ENCODE results near the gene DOCK1. TPM values are rescaled to one million over a fixed set of nuclear protein-coding genes. Genes with fewer than 3 reads are reported as not detected.
"Not testable (repeated sequence)": the region's sequence is repeated elsewhere in the genome, so short reads cannot be mapped to it uniquely, and the experiment has no call there.

DOCK1 gene
- total RNA-seq, 1 donor from 2014 or later: 18.6 TPM

- no peak for DNase-seq
These were observed 1.4 kb upstream of the DOCK1 start for GRCh38 chr10:126903656-126904360.

- DNase-seq: no peak
These were observed 761 bp upstream of the DOCK1 start for GRCh38 chr10:126904516-126904817.

GRCh38 chr10:126905776-126906703, 812 bp downstream of the DOCK1 start:
- no peak for DNase-seq

- DNase-seq: no peak
These were observed 1.6 kb downstream of the DOCK1 start for GRCh38 chr10:126906704-126907422.

- DNase-seq: no peak
These were observed 2.3 kb downstream of the DOCK1 start for GRCh38 chr10:126907423-126907970.

GRCh38 chr10:126908225-126908624, 3.0 kb downstream of the DOCK1 start:
- no peak for DNase-seq

GRCh38 chr10:126908729-126909128, 3.5 kb downstream of the DOCK1 start:
- no peak for DNase-seq

- DNase-seq: no peak
These were observed 3.9 kb downstream of the DOCK1 start for GRCh38 chr10:126909147-126909546.

- DNase-seq: no peak
These were observed 5.0 kb downstream of the DOCK1 start for GRCh38 chr10:126910196-126910595.

GRCh38 chr10:126910798-126911197, 5.6 kb downstream of the DOCK1 start:
- DNase-seq: no peak

GRCh38 chr10:126911301-126911700, 6.1 kb downstream of the DOCK1 start:
- no peak for DNase-seq

GRCh38 chr10:126913316-126913715, 8.1 kb downstream of the DOCK1 start:
- no peak for DNase-seq

GRCh38 chr10:126914561-126914960, 9.3 kb downstream of the DOCK1 start:
- DNase-seq: no peak

GRCh38 chr10:126916952-126917351, 11.7 kb downstream of the DOCK1 start:
- DNase-seq: not testable (repeated sequence)

GRCh38 chr10:126917375-126917774, 12.1 kb downstream of the DOCK1 start:
- no peak for DNase-seq

GRCh38 chr10:126917975-126918908, 13.0 kb downstream of the DOCK1 start:
- no peak for DNase-seq

GRCh38 chr10:126919426-126919825, 14.2 kb downstream of the DOCK1 start:
- no peak for DNase-seq

GRCh38 chr10:126921162-126921561, 15.9 kb downstream of the DOCK1 start:
- DNase-seq: no peak

GRCh38 chr10:126921974-126922525, 16.8 kb downstream of the DOCK1 start:
- no peak for DNase-seq

- DNase-seq: no peak
These were observed 19.1 kb downstream of the DOCK1 start for GRCh38 chr10:126924180-126924914.

GRCh38 chr10:126924915-126925300, 19.7 kb downstream of the DOCK1 start:
- DNase-seq: no peak
